HG03460 (cell line): ENCODE measurements around the gene ANTXRL.
"Not testable (repeated sequence)": the region's sequence is repeated elsewhere in the genome, so short reads cannot be mapped to it uniquely, and the experiment has no call there.

ENCODE experiments used
- ATAC-seq: cut with Tn5 transposase; IDR thresholded peaks from one replicate; pipeline ENCODE4 v1.9.1; 2021; ENCODE audit not compliant: unreplicated experiment

ANTXRL gene

DNA sequence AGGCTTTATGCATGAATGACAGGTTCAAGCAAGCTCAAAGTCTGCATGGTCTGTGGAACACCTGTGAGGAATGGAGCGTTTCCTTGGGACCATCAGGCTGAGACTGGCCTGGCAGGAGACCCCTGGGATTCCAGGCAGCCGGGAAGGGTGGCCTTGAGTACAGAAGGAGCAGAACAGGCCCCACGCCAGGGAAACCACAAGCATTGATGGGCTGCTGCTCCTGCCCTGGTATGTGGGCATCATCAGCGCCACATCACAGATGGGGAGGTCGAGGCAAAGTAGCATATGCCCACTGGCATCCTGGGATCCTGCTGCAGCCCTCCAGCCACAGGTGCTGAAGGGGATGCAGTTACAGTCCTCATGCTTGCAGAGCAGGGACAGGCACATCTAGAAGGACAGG, 40.9 kb downstream of the ANTXRL start:
- ATAC-seq: no peak

DNA sequence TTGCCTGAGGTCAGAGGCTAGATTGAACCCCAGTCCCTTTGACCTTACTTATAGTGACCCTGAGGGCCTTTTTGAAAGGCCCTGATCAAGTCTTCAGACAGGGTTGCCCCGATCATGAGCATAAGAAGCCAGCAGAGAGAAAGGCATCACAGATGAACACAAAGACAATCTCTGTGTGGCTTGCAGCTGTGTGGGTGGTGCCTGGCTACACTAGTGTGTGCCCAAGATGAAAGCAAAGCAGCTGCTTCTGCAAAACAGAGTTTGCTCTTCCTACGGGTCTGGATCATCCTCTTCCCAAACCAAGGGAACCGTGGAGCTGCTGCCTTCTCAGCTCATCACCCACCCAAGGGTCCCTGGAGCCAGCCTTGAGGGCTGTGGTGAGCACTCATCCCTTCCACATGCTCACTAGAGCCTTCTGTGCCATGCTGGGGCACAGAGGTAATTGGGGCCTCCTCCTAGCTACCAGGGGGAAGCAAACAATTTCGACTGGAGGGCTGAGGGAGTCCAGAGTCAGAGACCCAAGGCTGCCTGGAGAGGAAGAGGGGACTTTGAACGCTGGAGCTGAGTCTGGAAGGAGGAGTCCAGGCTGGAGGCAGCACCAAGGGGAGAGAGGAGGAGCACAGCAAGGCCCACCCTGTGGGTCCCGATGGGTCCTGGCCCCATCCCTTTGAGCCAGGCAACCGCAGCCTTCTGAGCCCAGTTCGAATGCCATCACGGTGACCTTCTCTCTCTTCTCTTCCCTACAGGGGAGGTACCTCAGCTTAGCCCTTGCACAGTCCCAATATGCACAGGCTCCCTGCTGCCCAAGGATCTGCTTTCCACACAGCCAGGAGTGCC, 42.3 kb downstream of the ANTXRL start:
- ATAC-seq: no peak

DNA sequence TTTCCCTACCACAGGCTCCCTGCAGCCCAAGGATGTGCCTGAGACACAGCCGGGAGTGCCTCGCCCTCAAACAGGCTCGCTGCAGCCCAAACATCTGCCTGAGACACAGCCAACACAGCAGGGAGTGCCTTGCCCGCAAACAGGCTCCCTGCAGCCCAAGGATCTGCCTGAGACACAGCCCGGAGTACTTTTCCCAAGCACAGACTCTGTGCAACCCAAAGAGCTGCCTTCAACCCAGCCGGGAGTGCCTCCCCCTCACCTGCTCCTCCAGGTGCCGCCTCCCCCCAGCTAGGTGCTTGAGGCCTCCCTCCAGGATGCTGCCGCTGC, 42.9 kb downstream of the ANTXRL start:
- ATAC-seq: no peak

DNA sequence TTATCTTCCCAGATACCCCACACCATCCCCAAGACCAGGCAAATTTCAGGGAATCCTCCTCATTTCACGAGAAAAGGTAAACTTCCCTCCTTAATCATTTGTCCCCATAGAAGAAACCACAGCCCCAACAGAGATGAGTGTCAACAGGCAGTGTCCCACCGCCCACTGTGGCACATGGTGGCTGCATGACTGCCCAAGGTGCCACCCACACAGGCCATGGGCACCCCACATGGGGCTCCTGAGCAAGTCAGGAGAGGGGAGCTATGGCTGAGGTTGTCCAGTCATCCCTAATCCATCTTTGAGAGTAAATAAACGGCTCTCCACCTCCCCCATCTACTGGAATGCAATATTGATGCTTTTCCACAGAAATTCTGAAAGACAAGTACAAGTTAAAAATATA, 44.1 kb downstream of the ANTXRL start:
- no peak for ATAC-seq

DNA sequence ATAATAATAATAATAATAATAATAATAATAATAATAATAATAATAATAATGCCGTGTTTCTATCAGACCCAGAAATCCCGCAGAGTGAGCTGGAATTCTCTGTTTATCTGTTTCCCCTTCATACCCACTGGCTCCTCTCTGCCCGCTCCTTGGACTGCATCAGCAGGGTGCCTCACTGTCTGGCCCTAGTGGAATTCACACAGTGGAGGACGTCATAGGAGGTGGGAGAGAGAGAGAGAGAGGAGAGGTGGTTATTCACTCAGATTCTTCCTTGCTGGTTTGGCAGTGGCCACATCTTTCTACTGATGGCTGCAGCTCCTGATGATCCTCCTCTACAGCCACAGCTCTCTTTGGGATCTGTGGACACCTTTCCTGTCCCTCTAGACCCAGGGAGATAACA, 78.7 kb downstream of the ANTXRL start:
- not testable (repeated sequence) for ATAC-seq

DNA sequence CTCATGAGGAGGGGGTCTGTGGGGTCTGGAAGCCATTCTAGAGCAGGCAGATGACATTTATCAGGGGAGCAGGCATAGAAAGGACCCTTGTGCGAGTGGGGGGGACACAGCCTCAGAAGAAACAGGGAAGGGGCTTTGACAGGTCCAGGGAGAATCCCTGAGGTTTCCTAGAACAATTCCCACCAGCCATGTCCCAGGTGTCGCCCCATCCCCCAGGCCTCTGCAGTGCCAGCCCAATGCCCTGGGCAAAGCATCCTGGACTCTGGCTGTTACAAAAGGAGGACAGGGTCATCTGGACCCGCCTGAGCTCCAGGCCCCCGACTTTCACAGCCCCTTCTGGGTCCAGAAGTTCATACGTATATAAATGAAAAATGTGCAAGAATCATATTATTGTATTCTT, 80.4 kb downstream of the ANTXRL start:
- not testable (repeated sequence) for ATAC-seq

DNA sequence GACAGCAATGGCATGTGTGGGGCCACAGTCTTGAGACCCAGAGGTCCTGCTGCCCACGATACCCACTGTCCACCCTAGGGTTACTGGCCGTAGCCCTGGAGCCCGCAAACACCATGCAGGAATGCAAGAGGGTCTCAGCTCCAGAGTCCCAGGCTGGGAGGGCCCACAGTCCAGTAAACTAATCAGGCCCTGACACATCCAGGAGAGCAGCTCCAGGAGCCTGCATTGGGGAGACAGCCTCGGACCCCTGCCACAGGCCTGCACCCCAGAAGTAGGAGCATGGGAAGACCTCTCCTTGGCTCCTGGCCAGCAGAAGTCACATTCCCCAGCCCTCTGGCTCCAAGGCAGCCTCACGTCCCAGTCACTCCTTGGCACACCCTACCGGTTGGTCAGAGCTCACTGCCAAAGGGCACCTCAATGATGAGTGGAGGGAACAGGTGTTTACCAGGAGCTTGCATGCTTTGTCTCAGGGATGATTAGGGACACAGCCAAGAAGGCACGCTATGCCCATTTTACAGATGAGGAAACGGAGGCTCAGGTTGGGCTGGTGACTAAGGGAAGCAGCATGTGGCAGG, 81.0 kb downstream of the ANTXRL start:
- ATAC-seq: not testable (repeated sequence)

DNA sequence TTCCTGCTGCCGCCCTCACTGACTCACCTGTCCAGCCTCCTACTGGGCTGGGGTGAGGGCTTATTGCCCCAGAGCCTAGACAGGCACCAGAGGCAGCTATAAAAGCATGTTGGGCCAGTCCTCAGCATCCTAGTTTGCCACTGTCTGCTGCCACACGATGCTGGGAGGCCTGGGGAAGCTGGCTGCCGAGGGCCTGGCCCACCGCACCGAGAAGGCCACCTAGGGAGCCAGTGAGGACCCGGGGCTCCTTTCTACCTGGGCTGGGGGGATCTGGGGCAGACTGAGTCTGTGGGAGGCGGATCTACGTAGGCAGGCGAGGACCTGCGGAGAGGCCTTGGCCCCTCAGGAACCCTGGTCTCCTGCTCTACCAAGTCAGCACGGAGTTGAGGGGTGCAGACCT, 82.2 kb downstream of the ANTXRL start:
- not testable (repeated sequence) for ATAC-seq

DNA sequence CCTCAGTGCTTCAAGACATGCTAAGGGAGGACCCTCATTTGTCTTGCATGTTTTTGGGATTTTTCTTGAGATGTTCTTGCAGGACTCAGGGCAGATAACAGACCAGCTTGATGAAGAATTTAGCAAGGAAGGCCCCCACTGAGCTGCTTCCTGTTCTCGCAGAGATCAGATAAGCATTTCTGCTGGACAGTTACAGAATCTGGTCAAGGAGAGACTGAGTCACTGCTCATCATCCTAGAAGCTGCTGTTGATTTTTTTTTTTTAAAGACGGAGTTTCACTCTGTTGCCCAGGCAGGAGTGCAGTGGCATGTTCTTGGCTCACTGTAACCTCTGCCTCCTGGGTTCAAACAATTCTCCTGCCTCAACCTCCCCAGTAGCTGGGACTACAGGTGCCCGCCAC, 87.6 kb downstream of the ANTXRL start:
- ATAC-seq: not testable (repeated sequence)

DNA sequence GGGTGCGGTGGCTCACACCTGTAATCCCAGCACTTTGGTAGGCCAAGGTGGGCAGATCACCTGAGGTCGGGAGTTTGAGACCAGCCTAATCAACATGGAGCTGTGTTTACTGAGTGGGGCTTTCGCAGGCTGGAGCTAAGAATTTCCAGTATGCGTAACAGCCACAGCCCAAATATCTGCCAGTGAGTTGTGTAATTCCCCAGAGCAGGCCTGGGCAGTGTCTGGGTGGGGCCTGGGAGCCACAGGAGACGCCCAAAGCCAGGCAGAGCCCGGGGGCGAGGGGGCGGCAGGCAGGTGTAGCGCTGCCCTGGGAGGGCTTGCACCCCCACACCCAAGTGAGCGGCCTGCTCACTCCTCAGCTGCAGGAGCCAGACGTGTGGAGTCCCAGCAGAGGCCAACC, 88.6 kb downstream of the ANTXRL start, which contains the start of gene ANXA8L1:
Gene ANXA8L1, plus strand, starts transcription at position 371 of the 400 bp plus-strand sequence. CDS start 76 bp downstream, outside the sequence.
- ATAC-seq: not testable (repeated sequence)

DNA sequence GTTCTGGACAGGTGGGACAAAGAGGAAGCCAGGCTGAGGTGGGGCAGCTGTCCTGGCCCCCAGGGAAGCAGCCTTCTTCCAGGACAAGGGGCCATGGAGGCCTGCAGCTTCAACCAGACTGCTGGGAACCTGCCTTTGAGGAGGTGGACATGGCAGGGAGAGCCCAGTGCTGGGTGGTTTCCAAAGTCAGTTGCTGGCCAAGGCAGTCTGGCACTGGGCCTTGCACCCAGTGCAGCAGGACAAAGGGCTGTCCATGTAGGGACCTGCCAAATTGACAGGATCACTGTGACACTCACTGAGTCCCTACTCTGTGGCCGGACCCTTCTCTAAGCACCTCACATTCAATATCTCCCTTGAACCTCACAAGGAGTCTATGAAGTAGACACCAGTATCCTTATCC, 90.2 kb downstream of the ANTXRL start:
- not testable (repeated sequence) for ATAC-seq

DNA sequence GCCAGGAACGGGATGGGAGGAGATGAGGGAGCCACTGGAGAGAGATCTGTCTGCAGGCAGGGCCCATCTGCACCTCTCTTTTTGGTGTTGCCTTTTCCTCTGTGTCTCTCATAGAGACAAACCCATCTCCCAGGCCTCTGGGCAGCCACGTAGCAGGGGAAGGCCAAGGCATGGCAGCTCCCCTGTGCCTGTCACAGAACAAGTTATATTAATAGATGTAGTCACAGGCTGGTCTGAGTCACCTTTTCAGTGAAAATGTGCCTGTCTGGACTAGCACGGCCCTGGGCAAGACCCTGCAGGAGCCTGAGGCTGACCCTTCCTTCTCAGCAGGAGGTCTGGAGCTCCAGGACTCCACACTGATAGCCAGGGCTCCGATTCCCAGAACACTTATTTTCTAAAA, 90.9 kb downstream of the ANTXRL start:
- not testable (repeated sequence) for ATAC-seq

DNA sequence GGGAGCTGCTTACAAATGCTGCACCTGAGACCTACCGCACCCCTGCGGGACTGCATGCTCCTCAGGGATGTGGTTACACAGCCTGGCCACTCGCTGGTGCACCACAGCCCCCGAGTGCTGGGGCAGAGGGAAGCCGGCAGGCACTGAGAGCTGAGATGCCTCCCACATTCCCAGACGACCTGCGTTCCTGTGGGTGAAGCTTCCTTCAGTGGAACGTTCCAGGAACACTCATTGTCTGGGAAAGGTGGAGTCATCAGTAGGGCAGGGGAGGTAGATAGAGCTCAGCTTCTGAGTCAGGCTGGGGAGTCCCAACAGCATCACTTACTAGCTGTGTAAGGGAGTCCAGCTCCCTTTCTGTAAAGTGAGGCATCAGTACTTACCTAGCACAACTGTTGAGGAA, 91.3 kb downstream of the ANTXRL start:
- not testable (repeated sequence) for ATAC-seq

DNA sequence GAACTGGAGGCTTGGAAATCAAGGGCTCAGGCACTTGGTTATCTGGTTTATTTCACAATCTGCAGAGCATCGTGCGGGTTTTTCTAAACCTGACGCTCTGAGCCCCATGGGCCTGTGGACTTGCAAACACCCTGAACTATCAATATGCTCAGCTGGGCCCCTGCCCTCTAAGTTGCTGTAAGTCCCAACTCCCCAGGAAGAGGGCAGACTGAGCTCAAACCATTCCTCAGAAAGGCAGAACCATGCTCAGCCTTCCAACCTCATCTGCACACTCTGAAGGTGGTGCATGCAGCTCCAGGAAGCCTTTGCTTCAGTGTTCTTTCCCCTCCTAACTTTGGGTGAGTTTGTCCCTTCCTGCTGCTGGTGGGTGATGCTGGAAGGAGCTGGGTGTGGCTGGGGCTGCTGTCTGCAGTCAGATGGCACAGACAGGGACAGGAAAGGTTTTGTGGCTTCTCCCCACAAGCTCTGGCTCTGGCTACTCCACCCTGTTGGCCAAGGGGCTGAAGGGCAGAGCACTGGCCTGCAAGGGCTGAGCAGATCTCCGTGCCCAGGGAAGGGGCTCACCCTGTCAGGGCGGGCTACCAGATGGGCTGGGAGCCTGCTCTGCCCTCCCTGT, 92.5 kb downstream of the ANTXRL start:
- ATAC-seq: not testable (repeated sequence)
